GM18526 (cell line): ENCODE measurements around the gene ABTB2.

Experiments used
- POLR2A ChIP-seq: IDR thresholded peaks from 3 replicates; pipeline ENCODE4 v1.6.1; 2011; ENCODE audit not compliant: insufficient read length; ENCODE audit errors: extremely low read depth

ABTB2 gene

DNA sequence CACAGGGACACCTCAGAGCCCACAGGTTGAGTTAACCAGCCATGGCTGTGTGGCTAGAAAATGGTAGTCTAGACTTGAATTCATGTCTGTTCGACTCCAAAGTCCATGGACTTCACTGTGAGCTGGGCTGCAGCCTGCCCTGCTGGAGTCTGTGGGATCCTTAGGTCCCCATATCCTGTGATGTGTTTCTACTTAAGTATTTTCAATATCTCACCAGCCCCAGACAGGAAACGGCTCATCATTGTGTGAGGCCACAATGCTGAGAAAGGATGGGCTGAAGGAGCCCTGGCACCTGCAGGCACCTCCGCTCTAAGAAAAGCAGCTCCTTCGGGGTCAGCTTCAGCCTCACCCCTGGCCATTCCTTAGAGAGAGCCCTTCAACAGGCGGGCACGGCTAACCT is 159.3 kb downstream of the ABTB2 start:
- TF ChIP-seq POLR2A = no peak

DNA sequence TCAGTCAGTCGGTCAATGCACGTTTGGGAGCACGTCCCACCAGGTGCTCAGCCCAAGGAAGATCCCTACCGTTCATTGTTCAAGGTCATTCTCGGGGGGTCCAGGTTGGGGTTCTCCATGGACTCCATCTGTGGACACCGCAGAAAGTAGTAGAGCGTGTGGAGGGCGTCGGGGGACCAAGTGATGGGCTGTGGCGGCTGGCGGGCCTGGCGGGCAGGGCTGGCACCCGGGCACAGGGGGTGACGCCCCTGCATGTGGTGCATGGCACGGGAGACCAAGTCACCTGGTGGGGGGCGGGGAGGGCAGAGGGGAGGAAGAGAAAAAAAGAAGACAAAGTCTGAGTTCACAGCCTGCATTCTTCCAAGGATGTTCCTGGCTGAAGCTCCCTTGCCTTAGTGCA is 160.6 kb downstream of the ABTB2 start:
- no peak for TF ChIP-seq POLR2A

DNA sequence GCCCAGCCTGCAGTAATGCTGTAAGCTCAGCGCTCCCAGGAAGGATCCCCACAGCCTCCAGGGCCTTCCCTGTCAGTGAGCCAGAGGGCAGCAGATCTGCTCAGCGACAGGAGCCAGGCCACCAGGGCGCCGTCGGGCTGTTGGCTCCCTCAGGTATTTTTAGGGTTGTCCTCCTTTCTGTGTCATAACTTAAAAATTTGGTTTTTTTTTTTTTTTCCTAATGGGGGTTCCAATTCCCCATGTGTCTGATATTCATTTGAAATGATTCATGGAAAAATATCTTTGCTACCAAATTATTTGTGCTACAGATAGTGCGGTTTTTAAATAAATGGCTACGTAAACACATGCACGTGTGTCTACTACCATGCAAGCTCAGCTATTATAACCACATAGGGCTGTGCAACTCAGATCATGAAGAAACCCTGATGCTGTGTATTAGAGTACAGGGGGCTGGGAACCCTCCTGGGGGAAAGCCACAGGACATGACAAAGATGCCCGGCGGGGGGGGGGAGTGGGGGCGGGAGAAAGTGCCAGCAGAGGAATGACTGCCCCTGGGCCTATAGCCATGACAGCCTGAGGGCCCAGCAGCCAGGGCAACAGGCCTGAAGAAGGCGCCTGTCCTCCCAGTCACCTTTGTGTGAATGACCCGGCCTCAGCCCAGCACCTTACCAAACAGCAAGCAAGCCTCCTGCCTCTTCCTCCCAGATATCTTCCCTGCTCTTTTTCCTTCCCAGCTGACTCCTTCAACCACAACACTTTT is 163.1 kb downstream of the ABTB2 start:
- TF ChIP-seq POLR2A = no peak

DNA sequence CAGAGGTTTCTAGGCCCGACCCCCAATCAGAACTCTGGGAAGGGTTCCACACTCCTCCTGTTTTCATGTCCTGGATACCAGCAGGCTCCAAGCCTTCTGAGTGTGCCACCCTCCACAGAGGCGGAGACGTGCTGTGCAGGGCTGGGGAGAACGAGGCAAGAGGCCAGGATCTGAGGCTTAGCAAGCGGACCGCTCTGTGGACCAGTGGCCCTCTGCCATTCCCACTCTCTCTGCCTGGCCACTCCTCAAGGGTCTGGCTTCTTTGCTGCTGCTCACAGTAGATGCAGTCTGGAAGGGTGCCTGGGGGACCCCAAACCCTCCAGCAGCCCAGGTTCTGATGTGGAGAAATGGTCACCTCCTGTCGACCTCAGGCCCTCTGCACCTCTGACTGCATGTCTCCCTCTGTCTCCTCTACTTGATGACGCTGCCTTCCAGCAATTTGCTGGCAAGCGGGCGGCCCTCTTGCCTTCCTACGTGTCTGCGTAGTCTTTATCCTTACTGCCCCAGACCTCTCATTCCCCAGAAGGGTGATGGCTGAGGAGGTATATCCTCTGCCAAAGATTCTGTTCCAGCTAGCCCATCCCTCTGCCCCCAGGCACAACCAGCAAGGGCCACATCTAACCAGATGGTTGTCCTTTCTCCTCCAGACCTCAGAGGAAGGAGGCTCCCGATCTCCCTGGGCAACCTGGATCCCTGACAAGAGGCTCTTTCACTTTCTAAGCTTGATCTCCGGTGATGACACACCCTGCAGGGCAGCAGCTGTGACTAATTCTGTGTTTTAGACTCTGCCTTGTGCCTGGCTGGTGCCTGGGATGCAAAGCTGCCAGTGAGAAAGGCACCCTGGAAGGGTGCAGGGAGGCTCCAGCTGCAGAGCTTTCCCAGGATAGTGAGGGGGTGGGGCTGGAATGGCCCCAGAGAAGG is 165.1 kb downstream of the ABTB2 start:
- no peak for TF ChIP-seq POLR2A

DNA sequence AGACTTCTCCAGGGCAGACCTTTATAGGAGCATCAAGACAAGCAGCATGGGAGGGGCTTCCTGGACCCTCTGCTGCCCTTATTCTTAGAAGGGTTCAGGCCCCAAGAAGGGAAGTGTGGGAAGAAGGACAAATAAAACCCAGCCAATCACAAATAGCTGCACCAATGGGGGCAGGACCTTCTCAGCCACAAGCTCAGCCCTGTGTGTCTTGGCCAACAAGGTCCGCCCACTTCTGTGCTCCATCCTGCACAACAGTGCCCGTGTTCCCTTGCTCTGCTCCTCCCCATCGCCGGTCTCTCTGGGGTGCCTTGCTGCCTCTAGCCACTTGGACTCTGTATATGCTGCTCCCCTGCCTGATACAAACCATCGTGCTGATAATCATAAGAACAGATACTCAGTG is 166.2 kb downstream of the ABTB2 start:
- TF ChIP-seq POLR2A = no peak

DNA sequence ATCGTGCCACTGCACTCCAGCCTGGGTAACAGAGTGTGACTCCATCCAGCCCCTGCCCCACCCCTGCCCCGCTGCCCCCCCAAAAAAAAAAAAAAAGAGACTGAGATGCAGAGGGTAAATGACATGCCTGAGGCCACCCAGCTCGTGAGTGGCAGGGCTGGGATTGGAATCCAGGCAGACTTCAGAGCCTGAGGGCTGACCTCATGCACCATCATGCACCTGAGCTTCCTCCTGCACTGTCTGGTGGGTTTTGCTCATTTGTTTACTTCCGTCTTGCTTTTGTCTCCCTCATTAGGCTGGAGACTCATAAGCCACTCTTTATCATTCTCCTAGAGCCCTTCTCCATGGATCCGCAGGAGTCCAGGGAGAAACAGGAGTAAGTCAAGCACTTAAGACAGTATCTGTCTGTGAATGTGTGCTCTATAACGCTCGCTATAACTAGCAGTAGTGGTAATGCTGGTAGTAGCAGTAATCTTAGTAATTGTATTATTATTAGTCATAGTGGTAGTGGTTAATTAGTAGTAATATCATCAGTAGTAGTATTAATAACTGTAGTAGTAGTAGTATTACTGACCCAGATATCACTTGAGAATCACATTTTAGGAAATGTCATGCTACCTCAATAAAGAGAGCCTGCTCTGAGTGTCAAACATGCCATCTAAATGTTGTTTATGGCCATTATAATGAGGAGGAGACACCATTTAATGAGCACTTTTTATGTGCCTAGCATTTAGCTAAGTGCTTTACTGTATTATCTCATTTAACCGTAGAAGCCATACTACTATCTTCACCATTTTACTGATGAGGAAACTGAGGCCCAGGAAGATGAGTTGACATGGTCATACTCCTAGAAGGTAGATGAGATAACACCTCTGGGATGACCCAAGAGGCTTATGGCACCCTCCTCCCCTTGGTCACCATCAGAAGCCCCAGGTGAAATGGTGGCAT is 167.3 kb downstream of the ABTB2 start:
- TF ChIP-seq POLR2A = no peak

DNA sequence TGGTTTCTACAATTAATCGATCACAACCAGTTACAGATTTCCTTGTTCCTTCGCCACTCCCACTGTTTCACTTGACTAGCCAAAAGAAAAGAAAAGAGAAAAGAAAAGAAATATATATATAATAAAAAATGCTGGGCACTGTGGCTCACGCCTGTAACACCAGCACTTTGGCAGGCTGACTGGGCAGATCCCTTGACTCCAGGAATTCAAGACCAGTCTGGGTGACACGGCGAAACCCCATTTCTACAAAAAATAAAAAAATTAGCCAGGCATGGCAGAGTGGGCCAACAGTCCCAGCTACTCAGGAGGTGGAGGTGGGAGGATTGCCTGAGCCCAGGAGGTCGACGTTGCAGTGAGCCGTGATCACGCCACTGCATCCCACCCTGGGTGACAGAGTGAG is 168.6 kb downstream of the ABTB2 start:
- TF ChIP-seq POLR2A = no peak

DNA sequence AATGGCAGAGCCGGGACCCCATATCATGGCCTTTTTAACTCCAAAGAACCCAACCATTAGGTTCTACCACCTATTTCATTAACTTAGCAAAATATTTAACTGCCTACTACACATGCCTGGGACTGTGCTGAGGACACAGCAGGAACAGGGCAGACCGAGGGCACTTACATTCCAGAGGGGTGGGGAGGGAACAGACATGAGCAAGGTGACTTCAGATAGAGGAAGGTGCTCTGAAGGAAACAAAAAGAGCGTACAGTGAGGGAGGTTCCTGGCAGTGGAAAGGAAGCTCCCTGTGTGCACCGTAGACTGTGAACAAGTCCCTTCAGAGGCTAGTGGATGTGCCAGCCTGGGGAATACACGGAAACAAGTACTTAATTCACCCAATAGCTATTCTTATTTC is 169.6 kb downstream of the ABTB2 start:
- no peak for TF ChIP-seq POLR2A

DNA sequence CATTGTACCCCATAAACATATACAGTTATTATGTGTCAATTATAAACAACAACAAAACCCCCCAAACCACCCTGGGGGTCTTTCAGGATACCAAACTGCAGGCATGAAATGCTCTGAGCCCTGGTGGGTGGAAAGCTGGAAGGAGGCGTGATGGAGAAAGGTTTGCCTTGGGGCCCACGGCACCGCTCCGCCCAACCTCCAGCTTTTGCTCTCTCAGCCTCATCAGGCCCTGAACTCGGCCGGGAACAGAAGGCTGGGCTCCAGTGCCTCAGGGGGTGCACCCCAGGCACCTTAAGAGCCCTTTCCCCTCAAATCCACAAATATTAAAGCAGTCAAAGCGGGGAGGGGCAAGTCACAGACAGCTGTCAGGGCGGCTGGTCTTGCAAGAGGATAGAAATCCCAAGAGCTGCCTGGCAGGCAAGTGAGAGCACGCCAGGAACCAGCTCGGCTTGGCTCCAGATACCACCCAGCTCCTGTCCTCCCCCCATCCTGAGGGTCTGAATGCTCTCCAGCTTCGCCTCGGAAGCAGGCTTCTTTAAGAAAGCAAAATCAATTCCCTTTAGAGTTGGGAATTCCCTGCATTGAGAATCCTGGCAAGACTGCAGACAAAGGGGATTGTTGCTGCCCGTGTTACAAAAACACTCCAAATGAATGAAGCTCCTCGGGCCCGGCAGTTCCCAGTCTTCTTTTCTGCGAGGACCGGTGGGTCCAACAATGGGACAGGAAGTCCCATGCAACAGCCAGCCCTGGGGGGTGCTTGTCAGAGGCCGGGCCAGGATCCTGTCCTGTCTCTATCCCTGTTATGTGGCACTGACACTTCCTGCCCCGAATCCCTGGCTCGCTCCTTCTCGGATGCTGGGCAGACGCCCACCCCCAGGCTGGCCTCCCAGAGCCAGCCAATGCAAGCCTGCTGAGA is 171.6 kb downstream of the ABTB2 start:
- no peak for TF ChIP-seq POLR2A

DNA sequence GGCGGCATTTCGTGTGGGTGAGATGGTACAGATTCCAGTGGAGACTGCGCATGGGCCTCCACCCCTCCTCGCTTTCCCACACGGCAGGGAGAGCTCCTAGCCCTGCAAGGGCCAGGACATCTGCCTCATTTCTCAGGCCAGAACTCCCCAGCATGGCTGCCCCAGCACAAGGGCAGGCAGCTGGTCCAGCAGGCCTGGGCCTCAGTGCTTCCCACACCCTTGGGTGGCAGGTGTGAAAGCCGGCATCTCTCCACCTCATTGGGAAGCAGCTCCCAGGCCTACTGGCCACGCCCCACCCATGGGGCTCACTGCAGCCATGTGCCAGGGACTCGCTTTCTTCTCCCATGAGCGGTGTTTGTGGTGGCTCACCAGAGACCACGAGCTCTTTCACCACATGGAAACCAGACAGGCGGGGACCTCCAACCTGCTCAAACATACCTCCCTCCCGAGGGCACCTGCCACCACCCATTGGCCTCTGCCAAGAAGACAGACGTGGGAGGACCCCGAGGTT is 173.2 kb downstream of the ABTB2 start:
- no peak for TF ChIP-seq POLR2A

DNA sequence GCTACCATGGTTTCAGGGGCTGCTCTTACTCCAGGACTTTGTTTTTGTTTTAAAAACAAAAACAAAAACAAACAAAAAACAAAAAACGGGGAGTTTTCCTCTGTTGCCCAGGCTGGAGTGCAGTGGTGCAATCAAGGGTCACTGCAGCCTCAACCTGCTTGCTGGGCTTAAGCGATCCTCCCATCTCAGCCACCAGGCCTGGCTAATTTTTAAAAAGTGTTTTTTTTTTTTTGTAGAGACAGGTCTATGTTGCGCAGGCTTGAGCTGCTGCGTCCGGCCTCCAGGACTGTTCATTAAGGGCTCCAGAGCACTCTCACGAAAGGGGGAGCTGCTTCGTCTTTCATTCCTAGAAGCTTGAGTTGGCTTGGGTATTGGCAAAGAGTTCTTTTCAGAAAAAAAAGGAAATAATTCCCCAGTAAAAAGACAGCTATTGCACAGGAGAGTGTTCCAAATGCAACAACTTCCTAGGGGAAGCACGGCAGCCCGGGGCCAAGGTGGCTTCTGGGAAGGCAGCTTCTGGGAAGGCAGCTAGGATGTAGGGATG is 173.9 kb downstream of the ABTB2 start:
- no peak for TF ChIP-seq POLR2A

DNA sequence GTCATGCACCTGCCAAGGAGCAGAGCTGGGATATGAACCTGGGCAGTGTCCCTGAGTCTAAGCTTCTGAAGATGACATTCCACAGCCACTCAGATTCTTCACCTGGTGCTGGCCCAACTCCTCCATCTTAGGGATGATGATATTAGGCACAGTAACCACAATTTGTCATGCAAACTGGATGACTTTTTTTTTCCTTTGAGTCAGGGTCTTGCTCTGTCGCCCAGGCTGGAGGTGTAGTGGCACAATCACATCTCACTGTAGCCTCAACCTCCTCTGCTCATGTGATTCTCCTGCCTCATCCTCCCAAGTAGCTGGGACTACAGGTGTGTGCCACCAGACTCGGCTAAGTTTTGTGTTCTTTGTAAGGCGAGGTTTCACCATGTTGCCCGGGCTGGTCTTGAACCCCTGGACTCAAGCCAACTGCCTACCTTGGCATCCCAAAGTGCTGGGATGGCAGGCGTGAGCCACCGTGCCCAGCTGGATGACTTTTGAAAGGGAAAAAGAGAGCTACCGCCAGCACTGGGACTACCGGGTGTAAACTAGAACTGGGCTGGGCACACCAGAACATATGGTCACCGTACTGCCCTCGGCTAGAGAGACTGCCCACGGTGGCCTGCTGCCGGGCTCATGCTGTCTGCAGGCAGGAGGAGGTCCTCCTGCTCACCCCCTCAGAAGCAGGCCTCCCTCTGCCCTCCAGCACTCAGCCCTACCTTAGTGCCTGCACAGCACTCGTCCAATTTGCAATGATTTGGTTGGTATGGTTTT is 174.7 kb downstream of the ABTB2 start:
- TF ChIP-seq POLR2A = no peak

DNA sequence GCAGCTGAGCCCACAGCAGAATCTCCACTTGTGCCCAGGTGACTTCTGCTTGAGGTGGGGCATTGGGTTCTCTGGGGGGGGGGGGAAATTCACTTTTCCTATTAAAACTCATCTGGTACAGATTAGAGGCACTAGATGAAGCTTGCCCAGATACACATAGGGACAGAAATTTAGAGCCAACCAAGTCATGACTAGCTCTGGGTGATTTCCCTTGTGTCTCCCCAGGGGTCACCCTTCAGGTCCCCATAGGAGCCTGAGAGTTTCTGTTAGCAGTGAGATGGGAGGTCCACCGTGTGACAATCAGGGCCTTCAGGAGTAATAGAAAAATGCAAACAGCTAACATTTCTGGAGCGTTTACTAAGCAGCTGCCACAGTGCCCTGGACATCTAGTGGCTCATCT is 175.4 kb downstream of the ABTB2 start:
- TF ChIP-seq POLR2A = no peak

DNA sequence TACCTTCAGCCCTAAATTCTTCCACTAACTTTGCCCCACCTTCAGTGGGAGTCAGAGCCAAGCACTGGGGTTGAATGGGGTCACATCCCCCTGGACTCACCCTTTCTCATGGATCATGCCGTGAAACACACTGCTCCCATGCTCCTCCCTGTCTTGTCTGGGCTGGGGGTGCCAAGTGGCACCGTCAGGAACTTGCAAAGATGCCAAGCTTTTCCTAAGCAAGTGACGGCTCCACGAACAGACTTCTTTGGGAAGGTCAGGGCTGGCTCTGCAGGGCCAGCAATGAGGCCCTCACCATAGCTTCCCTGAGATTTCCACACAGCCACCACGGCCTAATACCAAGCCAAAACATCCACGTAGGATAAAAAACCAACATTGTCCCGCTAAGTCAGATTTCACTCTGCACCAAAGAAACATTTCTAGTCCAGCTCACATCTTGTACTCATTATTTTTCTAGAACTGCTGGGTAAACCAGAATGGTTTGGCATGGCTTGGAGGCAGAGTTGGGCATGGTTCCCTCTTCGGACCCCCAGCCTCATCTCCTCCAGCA is 175.9 kb downstream of the ABTB2 start:
- TF ChIP-seq POLR2A = no peak
